ENCODE measurements around the gene IQCH. TPM values are rescaled to one million over a fixed set of nuclear protein-coding genes. Genes with fewer than 3 reads are reported as not detected.
A peak's percentile ranks its signal among the peaks of the same experiment; 100 is the strongest.

IQCH gene
- total and polyA plus RNA-seq, 8 donors: 1.4 to 3.4 (median 2.8) TPM

DNA sequence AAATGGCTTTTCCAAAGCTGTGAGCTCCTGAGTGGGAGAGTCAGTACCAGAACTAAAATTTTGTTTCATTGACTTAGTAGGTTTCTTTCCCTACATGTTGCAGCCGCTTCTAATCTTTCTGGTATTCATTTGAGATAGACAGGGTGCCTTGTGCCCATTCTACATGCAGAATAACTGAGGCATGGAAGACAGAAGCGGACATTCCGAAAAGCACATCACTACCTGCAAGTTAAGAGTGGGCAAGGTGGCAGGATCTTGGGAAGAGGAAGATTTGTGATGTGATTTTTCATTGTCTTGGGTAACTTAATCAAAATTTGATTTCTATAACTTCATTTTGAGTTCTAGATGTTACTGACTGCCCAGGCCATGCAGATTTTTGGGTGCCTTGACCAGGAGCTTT is 289.9 kb downstream of the IQCH start:
- ATAC-seq (no peak), DNase-seq (no peak)
- no peak overlapping the region for H3K4me3 ChIP-seq
- TF ChIP-seq, protein P1, sequence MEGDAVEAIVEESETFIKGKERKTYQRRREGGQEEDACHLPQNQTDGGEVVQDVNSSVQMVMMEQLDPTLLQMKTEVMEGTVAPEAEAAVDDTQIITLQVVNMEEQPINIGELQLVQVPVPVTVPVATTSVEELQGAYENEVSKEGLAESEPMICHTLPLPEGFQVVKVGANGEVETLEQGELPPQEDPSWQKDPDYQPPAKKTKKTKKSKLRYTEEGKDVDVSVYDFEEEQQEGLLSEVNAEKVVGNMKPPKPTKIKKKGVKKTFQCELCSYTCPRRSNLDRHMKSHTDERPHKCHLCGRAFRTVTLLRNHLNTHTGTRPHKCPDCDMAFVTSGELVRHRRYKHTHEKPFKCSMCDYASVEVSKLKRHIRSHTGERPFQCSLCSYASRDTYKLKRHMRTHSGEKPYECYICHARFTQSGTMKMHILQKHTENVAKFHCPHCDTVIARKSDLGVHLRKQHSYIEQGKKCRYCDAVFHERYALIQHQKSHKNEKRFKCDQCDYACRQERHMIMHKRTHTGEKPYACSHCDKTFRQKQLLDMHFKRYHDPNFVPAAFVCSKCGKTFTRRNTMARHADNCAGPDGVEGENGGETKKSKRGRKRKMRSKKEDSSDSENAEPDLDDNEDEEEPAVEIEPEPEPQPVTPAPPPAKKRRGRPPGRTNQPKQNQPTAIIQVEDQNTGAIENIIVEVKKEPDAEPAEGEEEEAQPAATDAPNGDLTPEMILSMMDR (IDR thresholded peaks at IDR 0.05): no peak
- no peak overlapping the region for H3K27ac ChIP-seq
- peaks cover 0 to 13% of the 10 kb centered on the region in 2 donors for H3K36me3 ChIP-seq
- H3K4me1 ChIP-seq: peaks cover 18 to 45% of the 10 kb centered on the region in 2 donors
- intact Hi-C loops (cut with DNase I): no loop called here
- no peaks in the 10 kb centered on the region for H3K9me3 ChIP-seq
- H3K27me3 ChIP-seq: no peaks in the 10 kb centered on the region

DNA sequence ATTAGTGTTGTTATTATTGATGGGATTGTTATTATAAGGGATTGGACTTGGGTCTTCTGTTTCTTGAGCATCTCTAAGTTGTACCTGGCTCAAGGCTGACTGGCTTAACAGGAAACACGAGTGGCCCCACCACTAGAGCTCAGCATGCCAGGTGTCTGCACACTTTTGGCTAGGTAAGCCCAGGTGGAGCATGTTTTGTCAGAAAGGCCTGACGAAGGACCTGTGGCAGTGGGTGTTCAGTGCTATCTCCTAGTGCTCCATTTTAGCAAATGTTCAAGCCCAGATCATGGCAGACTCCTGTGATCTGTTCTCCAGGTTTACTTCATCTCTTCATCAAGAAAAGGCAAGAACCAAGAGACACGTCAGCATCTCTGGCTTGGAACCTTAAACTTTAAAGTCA is 291.3 kb downstream of the IQCH start:
- Histone ChIP-seq H3K4me1 (peaks cover 17 to 41% of the 10 kb centered on the region in 2 donors), H3K4me3 (no peak overlapping the region), H3K36me3 (peaks cover 0 to 13% of the 10 kb centered on the region in 2 donors), H3K27ac (no peak overlapping the region), H3K9me3 (no peaks in the 10 kb centered on the region), H3K27me3 (no peaks in the 10 kb centered on the region)
- intact Hi-C loops (cut with DNase I): no loop called here
- DNase-seq (no peak), ATAC-seq (no peak)
- TF ChIP-seq, protein P1 (IDR thresholded peaks at IDR 0.05): no peak

DNA sequence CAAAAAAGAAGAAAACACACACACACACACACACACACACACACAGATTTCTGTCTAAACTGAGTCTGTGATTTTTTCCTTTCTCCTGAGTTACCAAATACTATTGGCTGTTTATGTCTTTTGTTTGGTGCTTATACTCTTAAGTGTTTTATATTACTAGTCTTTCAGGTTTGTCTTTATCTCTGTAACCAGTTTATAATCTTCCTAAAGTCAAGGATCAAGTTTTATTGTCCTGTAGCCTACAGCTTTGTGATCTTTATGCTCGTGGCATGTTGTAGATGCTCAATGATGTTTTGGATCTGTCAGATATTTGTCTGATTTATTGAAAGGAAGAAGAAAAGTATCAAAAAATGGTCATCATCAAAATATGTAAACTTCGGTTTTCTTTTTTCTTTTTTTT is 292.5 kb downstream of the IQCH start:
- H3K27me3 ChIP-seq: no peaks in the 10 kb centered on the region
- TF ChIP-seq, protein P1 (IDR thresholded peaks at IDR 0.05): no peak
- H3K36me3 ChIP-seq: peaks cover 0 to 20% of the 10 kb centered on the region in 2 donors
- no peak for ATAC-seq
- H3K9me3 ChIP-seq: no peaks in the 10 kb centered on the region
- DNase-seq: no peak
- intact Hi-C loops (cut with DNase I): no loop called here
- no peak overlapping the region for H3K4me3 ChIP-seq
- H3K27ac ChIP-seq: no peak overlapping the region
- H3K4me1 ChIP-seq: peaks cover 12 to 35% of the 10 kb centered on the region in 2 donors

DNA sequence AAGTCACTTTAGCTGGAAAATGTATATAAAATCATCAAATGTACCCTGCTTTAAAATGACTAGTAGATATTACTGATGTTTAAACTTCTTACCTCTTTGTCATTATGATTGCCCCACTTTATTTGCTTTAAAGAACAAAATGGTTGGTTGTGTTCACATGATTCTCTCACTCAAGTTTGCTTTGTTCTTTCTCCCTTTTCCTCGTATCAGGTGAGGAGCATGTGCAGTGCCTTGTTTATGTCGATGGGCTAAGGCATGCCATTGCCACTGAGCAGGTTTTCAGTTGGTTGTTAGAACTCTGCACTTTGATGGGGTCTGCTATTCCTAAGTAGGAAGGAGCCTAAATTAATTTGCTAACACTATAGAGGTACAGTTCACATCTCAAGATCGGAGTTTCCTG is 293.2 kb downstream of the IQCH start:
- H3K9me3 ChIP-seq: no peaks in the 10 kb centered on the region
- DNase-seq (no peak), ATAC-seq (no peak)
- H3K36me3 ChIP-seq: peaks cover 0 to 26% of the 10 kb centered on the region in 2 donors
- H3K4me3 ChIP-seq: no peak overlapping the region
- intact Hi-C loops (cut with DNase I): no loop called here
- no peaks in the 10 kb centered on the region for H3K27me3 ChIP-seq
- H3K27ac ChIP-seq: peak overlapping the region in 1 of 2 donors; percentile 3
- H3K4me1 ChIP-seq: peaks cover 12 to 35% of the 10 kb centered on the region in 2 donors
- TF ChIP-seq, protein P1 (IDR thresholded peaks at IDR 0.05): no peak

DNA sequence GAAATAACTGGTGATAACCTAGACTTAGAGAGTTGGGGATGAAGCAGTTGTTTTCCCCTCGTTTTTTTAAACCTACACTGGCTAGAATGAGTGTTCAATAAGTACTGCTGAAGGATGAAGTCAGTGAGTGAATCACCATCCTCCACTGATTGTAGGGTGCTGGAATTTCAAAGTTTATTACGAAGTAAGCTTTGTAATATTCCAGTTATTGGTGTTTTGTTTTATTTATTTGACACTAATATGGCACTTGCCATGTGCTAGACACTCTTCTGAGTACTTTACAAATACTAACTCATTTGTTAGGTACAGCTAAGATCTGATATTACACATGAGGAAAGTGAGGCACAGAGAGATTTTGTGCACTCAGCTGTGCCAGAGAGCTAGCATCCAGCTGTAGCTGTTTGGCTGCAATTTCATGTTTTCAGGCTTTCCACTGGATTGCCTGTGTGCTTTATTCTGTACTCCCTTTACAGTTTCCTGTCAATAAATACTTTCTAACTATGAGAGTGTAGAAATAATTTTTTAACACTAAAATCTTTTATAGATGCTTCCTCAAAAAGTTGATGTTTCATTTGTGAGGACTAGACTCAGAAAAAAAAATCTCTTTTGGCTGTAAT is 293.8 kb downstream of the IQCH start:
- Histone ChIP-seq H3K4me1 (peaks cover 9 to 31% of the 10 kb centered on the region in 2 donors), H3K27me3 (no peaks in the 10 kb centered on the region), H3K9me3 (no peaks in the 10 kb centered on the region), H3K4me3 (no peak overlapping the region), H3K27ac (peak overlapping the region in 1 of 2 donors; percentile 3), H3K36me3 (peaks cover 0 to 26% of the 10 kb centered on the region in 2 donors)
- no peak for DNase-seq
- peak; percentile 35 for ATAC-seq
- intact Hi-C loops (cut with DNase I): no loop called here
- TF ChIP-seq, protein P1 (IDR thresholded peaks at IDR 0.05): no peak

All from left lung (tissue), 10 donors.